Measurements from ENCODE around the gene MMS19. TPM values are rescaled to one million over a fixed set of nuclear protein-coding genes. Genes with fewer than 3 reads are reported as not detected.
"Not testable (repeated sequence)": the region's sequence is repeated elsewhere in the genome, so short reads cannot be mapped to it uniquely, and the experiment has no call there.

Gene MMS19
- total RNA-seq, 1 donor from 2014 or later: 42.7 TPM

DNA sequence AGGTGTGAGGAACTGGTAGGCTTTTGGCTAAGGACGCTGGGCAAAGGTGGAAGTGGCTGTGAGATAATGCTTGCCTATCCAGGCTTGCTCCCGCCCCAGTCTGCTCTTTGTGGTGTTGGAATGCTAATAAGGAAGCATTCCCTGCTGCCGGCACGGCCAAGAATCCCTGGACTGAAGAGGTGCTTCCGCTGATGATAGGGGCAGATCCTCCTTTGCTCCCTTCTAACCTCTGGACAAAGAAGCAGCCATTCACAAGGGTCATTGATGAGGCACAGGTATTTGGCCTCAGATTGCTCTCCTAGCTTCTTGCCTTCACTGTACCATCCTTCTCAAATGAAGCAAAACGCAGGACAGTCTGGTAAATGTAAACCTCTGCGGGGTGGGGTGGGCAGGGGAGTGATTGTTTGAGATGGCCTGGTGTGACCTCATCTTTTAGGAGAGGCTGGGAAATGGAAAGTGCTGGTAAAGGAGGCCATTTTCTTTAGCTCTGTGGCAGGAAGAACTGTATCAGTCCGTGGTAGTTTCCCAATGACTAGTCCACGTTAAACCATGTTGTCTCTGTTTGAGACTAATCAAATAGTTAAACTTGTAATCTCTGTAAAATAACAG lies 70.5 kb downstream of the MMS19 start:
- TF ChIP-seq, protein P1, sequence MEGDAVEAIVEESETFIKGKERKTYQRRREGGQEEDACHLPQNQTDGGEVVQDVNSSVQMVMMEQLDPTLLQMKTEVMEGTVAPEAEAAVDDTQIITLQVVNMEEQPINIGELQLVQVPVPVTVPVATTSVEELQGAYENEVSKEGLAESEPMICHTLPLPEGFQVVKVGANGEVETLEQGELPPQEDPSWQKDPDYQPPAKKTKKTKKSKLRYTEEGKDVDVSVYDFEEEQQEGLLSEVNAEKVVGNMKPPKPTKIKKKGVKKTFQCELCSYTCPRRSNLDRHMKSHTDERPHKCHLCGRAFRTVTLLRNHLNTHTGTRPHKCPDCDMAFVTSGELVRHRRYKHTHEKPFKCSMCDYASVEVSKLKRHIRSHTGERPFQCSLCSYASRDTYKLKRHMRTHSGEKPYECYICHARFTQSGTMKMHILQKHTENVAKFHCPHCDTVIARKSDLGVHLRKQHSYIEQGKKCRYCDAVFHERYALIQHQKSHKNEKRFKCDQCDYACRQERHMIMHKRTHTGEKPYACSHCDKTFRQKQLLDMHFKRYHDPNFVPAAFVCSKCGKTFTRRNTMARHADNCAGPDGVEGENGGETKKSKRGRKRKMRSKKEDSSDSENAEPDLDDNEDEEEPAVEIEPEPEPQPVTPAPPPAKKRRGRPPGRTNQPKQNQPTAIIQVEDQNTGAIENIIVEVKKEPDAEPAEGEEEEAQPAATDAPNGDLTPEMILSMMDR (IDR thresholded peaks at IDR 0.05; ENCODE audit: borderline replicate concordance): no peak
- no peak for DNase-seq
- no peaks in the 10 kb centered on the region for H3K27me3 ChIP-seq (ENCODE audit: low read depth)
- peak overlapping the region; percentile 93 for H3K27ac ChIP-seq (replicated peaks)
- peak overlapping the region; percentile 95 for H3K4me3 ChIP-seq
- peaks cover 40% of the 10 kb centered on the region for H3K36me3 ChIP-seq
- intact Hi-C loops (cut with micrococcal nuclease): no loop called here
- peaks cover 42% of the 10 kb centered on the region for H3K4me1 ChIP-seq
- no peaks in the 10 kb centered on the region for H3K9me3 ChIP-seq (replicated peaks)

- peak overlapping the region; percentile 93 for H3K27ac ChIP-seq (replicated peaks)
- DNase-seq: no peak
- intact Hi-C loops (cut with micrococcal nuclease): no loop called here
Observed at GRCh38 chr10:97426776-97427570, 71.2 kb downstream of the MMS19 start.

GRCh38 chr10:97425964-97426775 lies 72.1 kb downstream of the MMS19 start, which contains the start of gene PGAM1:
TSS of gene PGAM1 (plus strand) at chr10:97426191. CDS start at chr10:97426308, 117 bp downstream.
- Histone ChIP-seq H3K9me3 (replicated peaks) (no peaks in the 10 kb centered on the region), H3K27ac (replicated peaks) (peak within 1 kb of the TSS; percentile 93), H3K4me3 (peak within 1 kb of the TSS; percentile 95), H3K4me1 (peaks cover 42% of the 10 kb centered on the region), H3K36me3 (peaks cover 29% of the 10 kb centered on the region), H3K27me3 (ENCODE audit: low read depth) (no peaks in the 10 kb centered on the region)
- DNase-seq: peak; percentile 95
- TF ChIP-seq, protein P1 (IDR thresholded peaks at IDR 0.05; ENCODE audit: borderline replicate concordance): peak; percentile 69
- intact Hi-C loops (cut with micrococcal nuclease): no loop called here

More at GRCh38 chr10:97426776-97427570, 71.2 kb downstream of the MMS19 start:
- TF ChIP-seq, protein P1 (IDR thresholded peaks at IDR 0.05; ENCODE audit: borderline replicate concordance): no peak
- H3K9me3 ChIP-seq (replicated peaks): no peaks in the 10 kb centered on the region
- H3K27me3 ChIP-seq (ENCODE audit: low read depth): no peaks in the 10 kb centered on the region
- peaks cover 42% of the 10 kb centered on the region for H3K4me1 ChIP-seq
- H3K36me3 ChIP-seq: peaks cover 37% of the 10 kb centered on the region
- peak overlapping the region; percentile 95 for H3K4me3 ChIP-seq

DNA sequence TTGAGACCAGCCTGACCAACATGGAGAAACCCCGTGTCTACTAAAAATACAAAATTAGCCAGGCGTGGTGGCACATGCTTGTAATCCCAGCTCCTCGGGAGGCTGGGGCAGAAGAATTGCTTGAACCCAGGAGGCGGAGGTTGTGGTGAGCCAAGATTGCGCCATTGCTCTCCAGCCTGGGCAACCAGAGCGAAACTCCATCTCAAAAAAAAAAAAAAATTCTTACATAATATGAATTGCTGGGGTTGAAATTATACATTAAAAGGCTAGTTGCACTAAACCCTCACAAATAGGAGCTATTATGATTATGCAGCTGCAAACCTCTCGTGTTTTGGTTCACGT lies 74.5 kb downstream of the MMS19 start:
- intact Hi-C loops (cut with micrococcal nuclease); H3K27ac ChIP-seq (replicated peaks); DNase-seq; H3K4me3 ChIP-seq; H3K27me3 ChIP-seq (ENCODE audit: low read depth); H3K9me3 ChIP-seq (replicated peaks); H3K36me3 ChIP-seq: not testable (repeated sequence)
- H3K4me1 ChIP-seq: peaks cover 34% of the 10 kb centered on the region

DNA sequence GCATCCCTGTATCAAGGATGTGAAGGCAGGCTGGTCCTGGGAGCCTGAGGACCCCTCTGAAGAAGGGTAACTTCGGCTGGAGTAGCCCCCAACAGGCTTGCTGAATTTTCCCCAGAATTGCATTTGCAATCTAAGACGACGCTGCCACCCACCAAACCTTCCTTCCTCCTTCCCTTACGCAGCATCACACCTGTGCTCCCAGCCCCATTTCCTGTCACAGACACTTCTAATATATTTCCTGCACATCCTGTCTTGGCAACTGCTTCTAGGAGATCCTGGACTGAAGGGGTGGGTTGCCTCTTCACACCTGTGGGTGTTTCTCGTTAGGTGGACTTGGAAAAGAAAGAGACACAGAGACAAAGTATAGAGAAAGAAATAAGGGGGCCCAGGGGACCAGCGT lies 81.7 kb downstream of the MMS19 start:
- Histone ChIP-seq H3K9me3 (replicated peaks) (no peaks in the 10 kb centered on the region), H3K4me3 (no peak overlapping the region), H3K27ac (replicated peaks) (no peak overlapping the region), H3K4me1 (peaks cover 5% of the 10 kb centered on the region), H3K36me3 (no peaks in the 10 kb centered on the region), H3K27me3 (ENCODE audit: low read depth) (no peaks in the 10 kb centered on the region)
- intact Hi-C loops (cut with micrococcal nuclease): no loop called here
- DNase-seq: no peak
- TF ChIP-seq, protein P1 (IDR thresholded peaks at IDR 0.05; ENCODE audit: borderline replicate concordance): no peak

All from left ventricle myocardium inferior (tissue), 1 donor.